Bronchial epithelial cell (primary cell): ENCODE measurements around the gene TOLLIP. TPM values are rescaled to one million over a fixed set of nuclear protein-coding genes. Genes with fewer than 3 reads are reported as not detected.

ENCODE experiments used
- DNase-seq: peaks from one replicate; pipeline ENCODE4 v3.0.0-alpha.2; 2010; ENCODE audit warnings: low read depth
- FAIRE-seq: peaks from 2 replicates; lab custom pipeline; 2011; peaks lifted over from hg19 to GRCh38; lab: Jason Lieb, UNC
- H3K27me3 ChIP-seq: 2 replicates; pipeline ENCODE4 v1.5.1; 2011; ENCODE audit warnings: low read length; ENCODE audit not compliant: control insufficient read depth, insufficient read depth
- H3K36me3 ChIP-seq: 2 replicates; pipeline ENCODE4 v1.5.1; 2011; ENCODE audit warnings: low read length; ENCODE audit not compliant: control insufficient read depth, insufficient read depth
- H3K4me3 ChIP-seq: 2 replicates; pipeline ENCODE4 v1.5.1; 2011; ENCODE audit warnings: mild to moderate bottlenecking, low read depth, low read length, control low read depth
- CTCF ChIP-seq: IDR thresholded peaks from 2 replicates; pipeline ENCODE4 v1.5.1; 2011; ENCODE audit warnings: mild to moderate bottlenecking, moderate library complexity, low read length, control low read depth, inconsistent platforms; ENCODE audit not compliant: insufficient read depth, severe bottlenecking
- total RNA-seq: library from RNA; depleted of rRNA; stranded (reverse); fragments of >200 nt; gene quantifications from 2 replicates; pipeline ENCODE4 v1.2.1, GENCODE V29; 2014

TOLLIP gene
- total RNA-seq, 1 donor from 2014 or later: 43.4 TPM

- H3K4me3 ChIP-seq: no peak overlapping the region
- FAIRE-seq (no peak), DNase-seq (no peak)
- H3K27me3 ChIP-seq: no peaks in the 10 kb centered on the region
- no peaks in the 10 kb centered on the region for H3K36me3 ChIP-seq
- TF ChIP-seq CTCF: no peak
These were observed 71.6 kb downstream of the TOLLIP start for GRCh38 chr11:1237851-1238250.

DNA sequence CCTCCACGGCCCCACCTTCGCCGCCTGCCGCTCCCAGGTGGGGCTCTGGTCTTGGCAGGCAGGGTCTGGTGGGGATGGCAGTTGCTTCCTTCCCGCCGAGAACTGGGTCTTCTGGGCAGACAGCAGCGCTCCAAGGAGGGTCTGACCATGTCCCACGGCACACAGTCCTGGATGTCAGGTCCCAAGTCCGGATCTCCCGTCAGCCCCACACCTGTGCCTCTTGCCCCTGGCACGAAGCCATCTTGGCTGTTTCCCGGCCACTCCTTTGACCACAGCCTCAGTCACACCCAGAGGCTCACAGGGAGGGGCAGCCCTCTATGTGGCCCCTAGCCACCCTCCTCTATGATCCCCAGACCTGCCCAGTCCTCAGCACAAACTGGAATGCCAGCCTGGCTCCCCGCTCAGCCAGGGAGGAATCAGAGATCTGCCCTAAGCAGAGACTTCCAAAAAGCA lies 72.3 kb downstream of the TOLLIP start:
- FAIRE-seq: no peak

DNA sequence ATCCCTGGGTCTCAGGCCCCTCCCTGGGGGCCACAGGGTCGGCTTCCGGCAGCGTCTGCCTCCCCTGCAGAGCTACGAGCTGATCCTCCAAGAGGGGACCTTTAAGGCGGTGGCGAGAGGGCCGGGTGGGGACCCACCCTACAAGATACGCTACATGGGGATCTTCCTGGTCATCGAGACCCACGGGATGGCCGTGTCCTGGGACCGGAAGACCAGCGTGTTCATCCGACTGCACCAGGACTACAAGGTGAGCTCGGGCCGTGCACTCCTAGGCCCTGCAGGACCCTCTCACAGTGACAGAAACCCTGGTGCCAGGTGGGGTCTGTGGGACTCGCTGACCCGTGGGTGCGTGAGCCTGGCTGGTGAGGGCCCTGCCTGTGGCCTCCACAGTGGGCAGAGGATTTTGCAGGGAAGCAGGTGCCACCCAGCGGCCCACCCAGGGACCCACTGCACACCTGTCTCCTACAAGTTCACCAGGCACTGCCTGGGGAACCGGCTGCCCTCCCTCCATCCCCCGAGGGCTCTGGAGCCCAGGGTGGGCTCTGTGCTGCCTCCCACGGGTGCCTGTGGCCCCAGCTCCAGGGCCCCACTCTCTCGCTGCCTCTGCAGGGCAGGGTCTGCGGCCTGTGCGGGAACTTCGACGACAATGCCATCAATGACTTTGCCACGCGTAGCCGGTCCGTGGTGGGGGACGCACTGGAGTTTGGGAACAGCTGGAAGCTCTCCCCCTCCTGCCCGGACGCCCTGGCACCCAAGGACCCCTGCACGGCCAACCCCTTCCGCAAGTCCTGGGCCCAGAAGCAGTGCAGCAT lies 72.9 kb downstream of the TOLLIP start:
- no peak for FAIRE-seq
- Histone ChIP-seq H3K36me3 (no peaks in the 10 kb centered on the region), H3K27me3 (no peaks in the 10 kb centered on the region), H3K4me3 (no peak overlapping the region)
- no peak for TF ChIP-seq CTCF
- no peak for DNase-seq

More for the DNA sequence above, 72.3 kb downstream of the TOLLIP start:
- no peak for DNase-seq
- no peaks in the 10 kb centered on the region for H3K36me3 ChIP-seq
- TF ChIP-seq CTCF: no peak
- no peak overlapping the region for H3K4me3 ChIP-seq
- no peaks in the 10 kb centered on the region for H3K27me3 ChIP-seq

- H3K36me3 ChIP-seq: no peaks in the 10 kb centered on the region
- no peak for TF ChIP-seq CTCF
- no peak overlapping the region for H3K4me3 ChIP-seq
- no peaks in the 10 kb centered on the region for H3K27me3 ChIP-seq
- DNase-seq: no peak
- FAIRE-seq: no peak
These were observed 73.5 kb downstream of the TOLLIP start for GRCh38 chr11:1235901-1236315.

DNA sequence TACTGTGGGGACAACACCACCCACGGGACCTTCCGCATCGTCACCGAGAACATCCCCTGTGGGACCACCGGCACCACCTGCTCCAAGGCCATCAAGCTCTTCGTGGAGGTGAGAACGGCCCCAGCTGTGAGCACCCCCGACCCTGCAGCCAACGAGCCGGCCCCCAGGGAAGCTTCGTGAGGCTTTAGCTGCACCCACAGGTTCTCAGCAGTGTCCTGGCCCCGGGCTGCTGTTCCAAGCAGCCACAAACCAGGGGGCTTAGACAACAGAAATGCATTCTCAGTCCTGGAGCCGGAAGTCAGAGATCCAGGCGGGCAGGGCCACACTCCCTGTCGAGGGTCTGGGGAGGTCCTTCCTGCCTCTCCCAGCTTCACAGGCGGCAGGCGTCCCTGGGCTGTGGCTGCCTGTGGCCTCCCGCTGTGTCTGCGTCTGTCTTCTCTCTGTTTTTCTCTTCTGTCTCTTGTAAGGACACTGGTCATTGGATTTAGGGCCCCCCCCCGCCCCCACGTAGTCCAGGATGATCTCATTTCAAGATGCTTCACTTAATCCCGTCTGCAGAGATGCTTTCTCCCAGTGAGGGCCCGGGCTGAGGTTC lies 74.0 kb downstream of the TOLLIP start:
- DNase-seq: no peak
- Histone ChIP-seq H3K27me3 (no peaks in the 10 kb centered on the region), H3K36me3 (no peaks in the 10 kb centered on the region), H3K4me3 (no peak overlapping the region)
- FAIRE-seq: no peak
- no peak for TF ChIP-seq CTCF
